ENCODE measurements around the gene MMP3.

The MMP3 gene

DNA sequence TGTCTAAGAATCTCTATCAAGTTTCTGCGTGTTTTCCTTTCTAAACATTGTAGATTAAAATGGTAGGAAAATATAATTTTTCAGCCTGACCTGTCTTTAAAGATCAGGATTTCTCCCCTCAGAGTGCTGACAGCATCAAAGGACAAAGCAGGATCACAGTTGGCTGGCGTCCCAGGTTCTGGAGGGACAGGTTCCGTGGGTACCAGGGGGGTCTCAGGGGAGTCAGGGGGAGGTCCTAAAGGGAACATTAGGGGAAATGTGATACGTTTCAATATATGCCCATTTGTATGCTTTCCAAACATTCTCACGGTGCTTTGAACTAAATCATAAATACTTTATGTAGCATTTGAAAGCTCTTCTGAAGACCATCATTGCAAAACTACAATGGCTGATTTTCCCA, 3.4 kb downstream of the MMP3 start:
- H3K27ac ChIP-seq (ENCODE audit: low read depth, low read length, poor library complexity, severe bottlenecking) = no peak overlapping the region

DNA sequence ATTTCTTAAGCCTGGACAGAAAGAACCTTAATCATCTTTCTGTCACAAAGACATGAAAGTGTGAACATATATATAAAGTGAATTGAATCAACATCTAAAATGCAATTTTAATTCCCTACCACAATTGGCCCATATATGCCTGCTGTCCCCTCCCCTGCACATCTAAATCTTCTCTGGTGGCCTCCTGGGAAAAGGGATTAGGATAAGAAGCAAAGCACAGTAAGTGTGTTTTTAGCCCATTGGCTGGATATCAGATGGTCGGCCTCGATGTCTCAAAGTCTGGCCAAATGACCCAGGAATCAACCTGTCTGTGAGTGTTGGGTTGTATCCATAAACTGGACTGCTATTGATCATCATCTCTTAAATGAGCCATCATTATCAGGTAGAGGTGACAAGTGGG, 5.8 kb downstream of the MMP3 start:
- TF ChIP-seq, protein P1, sequence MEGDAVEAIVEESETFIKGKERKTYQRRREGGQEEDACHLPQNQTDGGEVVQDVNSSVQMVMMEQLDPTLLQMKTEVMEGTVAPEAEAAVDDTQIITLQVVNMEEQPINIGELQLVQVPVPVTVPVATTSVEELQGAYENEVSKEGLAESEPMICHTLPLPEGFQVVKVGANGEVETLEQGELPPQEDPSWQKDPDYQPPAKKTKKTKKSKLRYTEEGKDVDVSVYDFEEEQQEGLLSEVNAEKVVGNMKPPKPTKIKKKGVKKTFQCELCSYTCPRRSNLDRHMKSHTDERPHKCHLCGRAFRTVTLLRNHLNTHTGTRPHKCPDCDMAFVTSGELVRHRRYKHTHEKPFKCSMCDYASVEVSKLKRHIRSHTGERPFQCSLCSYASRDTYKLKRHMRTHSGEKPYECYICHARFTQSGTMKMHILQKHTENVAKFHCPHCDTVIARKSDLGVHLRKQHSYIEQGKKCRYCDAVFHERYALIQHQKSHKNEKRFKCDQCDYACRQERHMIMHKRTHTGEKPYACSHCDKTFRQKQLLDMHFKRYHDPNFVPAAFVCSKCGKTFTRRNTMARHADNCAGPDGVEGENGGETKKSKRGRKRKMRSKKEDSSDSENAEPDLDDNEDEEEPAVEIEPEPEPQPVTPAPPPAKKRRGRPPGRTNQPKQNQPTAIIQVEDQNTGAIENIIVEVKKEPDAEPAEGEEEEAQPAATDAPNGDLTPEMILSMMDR (IDR thresholded peaks at IDR 0.05; ENCODE audit: low read length) = no peak
- TF ChIP-seq EZH2 (IDR thresholded peaks at IDR 0.05; ENCODE audit: borderline replicate concordance, low read length) = no peak
- Histone ChIP-seq H3F3A (ENCODE audit: insufficient read depth, low read length) (no peaks in the 10 kb centered on the region), H3K9ac (ENCODE audit: low read length) (no peak overlapping the region), H4K20me1 (ENCODE audit: insufficient read depth, low read length) (no peaks in the 10 kb centered on the region), H2AFZ (ENCODE audit: low read length) (no peak overlapping the region), H3K27me3 (ENCODE audit: insufficient read depth, low read length) (no peaks in the 10 kb centered on the region), H3K27ac (ENCODE audit: low read depth, low read length, poor library complexity, severe bottlenecking) (no peak overlapping the region), H3K4me1 (ENCODE audit: insufficient read depth, low read length, severe bottlenecking) (no peaks in the 10 kb centered on the region), H3K4me3 (ENCODE audit: low read depth, low read length, poor library complexity, severe bottlenecking) (no peak overlapping the region), H3K9me3 (ENCODE audit: low read length) (no peaks in the 10 kb centered on the region), H3K36me3 (ENCODE audit: insufficient read depth, low read length) (no peaks in the 10 kb centered on the region), H3K79me2 (ENCODE audit: insufficient read depth, low read length) (no peaks in the 10 kb centered on the region), H3K9me2 (ENCODE audit: low read depth, low read length) (no peaks in the 10 kb centered on the region), H3K4me2 (ENCODE audit: low read length) (no peak overlapping the region)

More for the DNA sequence above, 3.4 kb downstream of the MMP3 start:
- no peak overlapping the region for H3K4me2 ChIP-seq (ENCODE audit: low read length)
- H3K4me1 ChIP-seq (ENCODE audit: insufficient read depth, low read length, severe bottlenecking) = no peaks in the 10 kb centered on the region
- no peak overlapping the region for H3K4me3 ChIP-seq (ENCODE audit: low read depth, low read length, poor library complexity, severe bottlenecking)
- no peaks in the 10 kb centered on the region for H3F3A ChIP-seq (ENCODE audit: insufficient read depth, low read length)
- H3K79me2 ChIP-seq (ENCODE audit: insufficient read depth, low read length) = no peaks in the 10 kb centered on the region
- H3K36me3 ChIP-seq (ENCODE audit: insufficient read depth, low read length) = no peaks in the 10 kb centered on the region
- no peak overlapping the region for H2AFZ ChIP-seq (ENCODE audit: low read length)
- no peaks in the 10 kb centered on the region for H3K9me2 ChIP-seq (ENCODE audit: low read depth, low read length)
- H3K27me3 ChIP-seq (ENCODE audit: insufficient read depth, low read length) = no peaks in the 10 kb centered on the region
- no peaks in the 10 kb centered on the region for H3K9me3 ChIP-seq (ENCODE audit: low read length)
- H3K9ac ChIP-seq (ENCODE audit: low read length) = no peak overlapping the region
- TF ChIP-seq EZH2 (IDR thresholded peaks at IDR 0.05; ENCODE audit: borderline replicate concordance, low read length) = no peak
- TF ChIP-seq, protein P1 (IDR thresholded peaks at IDR 0.05; ENCODE audit: low read length) = no peak
- H4K20me1 ChIP-seq (ENCODE audit: insufficient read depth, low read length) = no peaks in the 10 kb centered on the region

DNA sequence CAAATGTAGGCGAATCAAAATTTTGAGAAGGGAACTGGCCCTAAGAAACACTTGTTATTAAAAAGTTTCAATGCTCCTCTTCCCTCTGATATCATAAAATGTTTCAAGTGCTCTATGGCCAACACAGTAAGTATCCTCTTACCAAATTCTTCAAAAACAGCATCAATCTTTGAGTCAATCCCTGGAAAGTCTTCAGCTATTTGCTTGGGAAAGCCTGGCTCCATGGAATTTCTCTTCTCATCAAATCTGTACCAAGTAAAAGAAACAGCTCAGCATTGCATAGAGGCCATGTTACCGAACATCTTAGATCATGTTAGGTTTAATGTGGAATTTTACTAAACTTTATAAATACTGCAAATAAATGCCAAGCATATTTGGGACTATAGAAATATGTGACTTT, 6.3 kb downstream of the MMP3 start:
- Histone ChIP-seq H3K27ac (ENCODE audit: low read depth, low read length, poor library complexity, severe bottlenecking) (no peak overlapping the region), H3K27me3 (ENCODE audit: insufficient read depth, low read length) (no peaks in the 10 kb centered on the region), H2AFZ (ENCODE audit: low read length) (no peak overlapping the region), H4K20me1 (ENCODE audit: insufficient read depth, low read length) (no peaks in the 10 kb centered on the region), H3K4me2 (ENCODE audit: low read length) (no peak overlapping the region), H3K79me2 (ENCODE audit: insufficient read depth, low read length) (no peaks in the 10 kb centered on the region), H3K9me3 (ENCODE audit: low read length) (no peaks in the 10 kb centered on the region), H3F3A (ENCODE audit: insufficient read depth, low read length) (no peaks in the 10 kb centered on the region), H3K9me2 (ENCODE audit: low read depth, low read length) (no peaks in the 10 kb centered on the region), H3K9ac (ENCODE audit: low read length) (no peak overlapping the region), H3K4me1 (ENCODE audit: insufficient read depth, low read length, severe bottlenecking) (no peaks in the 10 kb centered on the region), H3K36me3 (ENCODE audit: insufficient read depth, low read length) (no peaks in the 10 kb centered on the region), H3K4me3 (ENCODE audit: low read depth, low read length, poor library complexity, severe bottlenecking) (no peak overlapping the region)
- TF ChIP-seq, protein P1 (IDR thresholded peaks at IDR 0.05; ENCODE audit: low read length) = no peak
- TF ChIP-seq EZH2 (IDR thresholded peaks at IDR 0.05; ENCODE audit: borderline replicate concordance, low read length) = no peak
